Right renal cortex interstitium (tissue), 3 donors: ENCODE data around the gene RIGI. TPM values are rescaled to one million over a fixed set of nuclear protein-coding genes. Genes with fewer than 3 reads are reported as not detected.
"Not testable (repeated sequence)": the region's sequence is repeated elsewhere in the genome, so short reads cannot be mapped to it uniquely, and the experiment has no call there.

Experiments
- DNase-seq, 3 donors: peaks; one replicate each; pipeline ENCODE4 v3.0.0-alpha.2; 2013; ENCODE audit warnings: low read depth in 3 of 3, low spot score in 2 of 3
- polyA plus RNA-seq, 3 donors: library from polyadenylated mRNA; unstranded; fragments of 120-200 nt; gene quantifications; one replicate each; pipeline ENCODE4 v1.2.1, GENCODE V29; 2013; ENCODE audit not compliant: insufficient read length in 3 of 3

RIGI gene
- polyA plus RNA-seq, result 10 to 100 TPM; 11.9 to 14.0 (median 13.0) TPM

DNA sequence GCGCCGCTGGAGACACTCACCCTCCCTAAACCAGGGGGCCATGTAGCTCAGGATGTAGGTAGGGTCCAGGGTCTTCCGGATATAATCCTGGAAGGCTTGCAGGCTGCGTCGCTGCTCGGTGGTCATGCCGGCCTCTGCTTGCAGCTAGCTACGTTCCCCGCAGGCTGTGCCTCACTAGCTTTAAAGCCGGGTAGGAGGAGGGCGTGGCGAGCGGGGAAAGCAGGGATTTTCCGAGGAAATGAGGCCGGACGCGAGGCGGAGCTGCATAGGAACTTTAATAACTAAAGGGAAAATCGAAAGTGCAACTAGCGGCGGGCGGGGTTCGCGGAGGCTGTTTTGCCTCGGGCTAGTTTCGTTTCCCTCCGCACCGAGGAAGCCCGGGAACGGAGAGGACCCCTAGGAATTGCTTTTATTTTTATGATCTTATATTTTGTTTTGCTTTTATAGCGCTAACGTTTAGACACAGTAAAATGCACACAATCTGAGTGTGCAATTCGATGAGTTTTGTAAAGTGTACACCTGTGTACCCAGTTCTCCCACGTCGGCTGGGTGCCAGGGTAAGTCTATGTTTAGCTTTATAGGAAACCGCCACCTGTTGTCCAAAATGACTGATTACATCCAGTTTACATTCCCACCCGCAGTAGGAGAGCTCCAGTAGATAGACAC, at the start of gene RIGI:
TSS of gene RIGI (minus strand) at position 156 of the 666 bp plus-strand sequence. CDS start at position 126, 30 bp downstream.
- peak; percentile 74 to 93 (median 86) for DNase-seq

DNA sequence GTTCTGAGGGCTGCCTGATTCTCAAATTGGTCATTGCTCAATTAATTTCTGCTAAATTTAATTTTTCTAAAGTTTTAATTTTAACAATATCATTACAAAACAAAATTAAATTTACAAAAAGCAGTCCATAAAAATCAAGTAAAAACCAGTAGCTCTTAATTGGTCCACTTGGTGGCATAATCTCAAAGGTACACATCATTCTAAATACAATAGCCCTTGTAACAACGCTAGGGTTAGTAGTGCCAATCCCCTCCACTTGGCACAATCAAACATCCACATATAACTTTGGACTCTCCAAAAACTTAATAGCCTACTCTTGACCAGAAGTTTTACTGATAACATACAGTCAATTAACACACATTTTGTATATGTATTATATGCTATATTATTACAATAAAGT, 48.9 kb upstream of the RIGI start:
- no peak for DNase-seq

DNA sequence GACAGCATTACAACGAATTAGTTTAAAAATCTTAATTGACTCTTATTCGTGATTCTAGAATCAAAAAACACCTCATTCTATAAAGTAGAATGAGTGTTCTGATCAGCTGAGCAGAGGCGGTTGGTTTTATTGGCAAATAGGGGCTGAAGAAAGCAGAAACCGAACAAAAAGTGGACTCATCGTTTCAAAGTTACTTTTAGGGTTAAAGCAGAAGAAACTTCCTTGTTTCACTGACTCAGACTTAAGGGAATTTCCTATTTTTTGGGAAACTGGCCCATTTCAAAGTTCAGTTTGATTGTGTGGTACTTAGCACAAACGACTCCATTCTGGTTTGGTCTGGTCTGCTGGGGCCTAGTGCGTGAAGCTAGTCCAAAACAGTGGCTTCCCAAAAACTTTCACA, 47.8 kb upstream of the RIGI start:
- no peak for DNase-seq

DNA sequence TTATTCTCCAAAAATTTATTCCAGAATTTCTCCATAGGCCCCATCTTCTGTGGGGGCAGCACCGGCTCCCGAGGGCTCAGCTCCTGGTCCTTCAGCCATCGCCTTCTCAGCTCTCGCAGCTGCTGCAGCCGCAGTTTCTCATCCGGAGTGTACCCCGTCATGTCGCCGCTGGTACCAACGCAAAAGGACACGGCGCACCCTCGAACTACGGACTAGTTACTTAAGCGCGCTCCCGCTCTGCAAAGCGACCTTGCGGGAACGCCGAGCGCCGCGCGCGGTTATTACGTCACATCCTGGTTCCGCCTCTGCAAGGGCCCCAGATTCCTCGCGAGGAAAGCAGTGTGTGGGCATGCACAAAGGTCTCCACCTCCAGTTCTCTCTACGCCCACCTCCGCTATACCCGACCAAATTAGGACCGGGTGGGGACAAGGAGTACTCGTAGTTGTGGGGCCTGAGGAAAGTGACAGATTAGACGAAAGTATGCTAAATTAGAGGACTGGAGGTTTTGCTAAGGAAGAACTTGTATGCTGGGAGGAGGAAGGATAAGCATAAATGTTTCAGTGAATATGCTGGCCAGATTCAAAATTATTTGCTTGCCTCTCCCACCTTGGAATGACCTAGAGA, 47.0 kb upstream of the RIGI start, which contains the start of gene NDUFB6:
TSS of gene NDUFB6 (minus strand) at position 260 of the 624 bp plus-strand sequence. CDS start at position 161, 99 bp downstream.
- peak; percentile 81 to 92 (median 84) for DNase-seq

- peak in 1 of 3 donors; percentile 61 for DNase-seq
These were observed 46.2 kb upstream of the RIGI start for GRCh38 chr9:32571969-32572899.

- no peak for DNase-seq
These were observed 44.3 kb upstream of the RIGI start for GRCh38 chr9:32570262-32570661.

DNA sequence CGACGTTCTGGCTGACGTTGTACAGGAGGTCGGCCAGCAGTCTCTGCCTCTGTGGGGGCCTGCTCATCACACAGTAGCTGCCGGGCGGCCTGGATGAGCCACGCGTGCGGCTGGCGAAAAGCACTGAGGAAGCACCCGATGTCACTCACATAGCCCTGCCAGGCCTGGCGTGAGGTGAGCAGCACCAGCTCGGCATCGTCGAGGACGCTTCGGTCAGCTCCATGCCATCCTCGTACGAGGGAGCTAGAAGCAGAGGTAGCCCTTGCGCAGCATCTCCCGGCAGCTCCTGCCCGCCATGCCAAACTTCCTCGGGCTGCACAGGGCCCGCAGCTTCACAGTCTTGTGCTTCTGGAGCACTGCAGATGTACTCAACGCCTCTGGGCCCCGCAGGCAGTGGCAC, 40.8 kb upstream of the RIGI start:
- DNase-seq, result no peak

GRCh38 chr9:32565967-32566366, 40.0 kb upstream of the RIGI start:
- DNase-seq, result no peak

GRCh38 chr9:32558408-32558934, 32.5 kb upstream of the RIGI start:
- no peak for DNase-seq

DNA sequence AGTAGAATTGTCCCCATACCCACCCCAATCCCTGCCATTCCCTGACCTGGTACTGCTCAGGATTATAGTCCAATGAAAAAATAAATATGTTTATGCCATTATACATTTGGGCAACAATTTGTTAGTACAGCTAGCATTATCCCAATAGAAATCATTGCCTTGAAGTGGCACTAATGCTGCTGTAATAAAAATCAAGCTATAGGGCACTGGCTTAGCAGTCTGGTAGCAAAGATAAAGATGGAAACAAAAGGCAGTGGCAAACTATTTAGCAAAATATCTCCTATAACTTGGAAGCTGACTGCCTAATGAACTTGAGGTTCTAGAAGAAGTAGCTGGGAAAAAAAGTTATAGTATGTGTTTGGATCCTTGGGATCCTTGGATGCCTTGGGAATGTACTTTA, 28.6 kb upstream of the RIGI start:
- no peak for DNase-seq

DNA sequence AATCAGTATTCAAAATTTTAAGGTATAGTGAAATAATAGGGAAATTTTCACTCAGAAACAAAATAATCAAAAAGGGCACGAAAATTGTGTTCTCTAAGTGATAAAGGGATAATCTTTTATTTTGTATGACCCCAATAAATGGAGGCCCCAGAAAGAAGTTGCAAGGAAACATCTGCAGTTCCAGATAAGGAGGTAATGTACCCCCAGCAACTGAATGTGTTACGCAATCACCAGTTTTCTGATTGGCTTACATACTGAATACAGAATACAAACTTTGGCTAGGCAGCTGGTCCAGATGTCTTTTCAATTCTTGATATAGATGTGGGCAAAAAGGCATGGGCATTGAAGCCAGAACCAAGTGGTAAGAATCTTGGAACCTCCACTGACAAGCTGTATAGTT, 28.1 kb upstream of the RIGI start:
- no peak for DNase-seq

DNA sequence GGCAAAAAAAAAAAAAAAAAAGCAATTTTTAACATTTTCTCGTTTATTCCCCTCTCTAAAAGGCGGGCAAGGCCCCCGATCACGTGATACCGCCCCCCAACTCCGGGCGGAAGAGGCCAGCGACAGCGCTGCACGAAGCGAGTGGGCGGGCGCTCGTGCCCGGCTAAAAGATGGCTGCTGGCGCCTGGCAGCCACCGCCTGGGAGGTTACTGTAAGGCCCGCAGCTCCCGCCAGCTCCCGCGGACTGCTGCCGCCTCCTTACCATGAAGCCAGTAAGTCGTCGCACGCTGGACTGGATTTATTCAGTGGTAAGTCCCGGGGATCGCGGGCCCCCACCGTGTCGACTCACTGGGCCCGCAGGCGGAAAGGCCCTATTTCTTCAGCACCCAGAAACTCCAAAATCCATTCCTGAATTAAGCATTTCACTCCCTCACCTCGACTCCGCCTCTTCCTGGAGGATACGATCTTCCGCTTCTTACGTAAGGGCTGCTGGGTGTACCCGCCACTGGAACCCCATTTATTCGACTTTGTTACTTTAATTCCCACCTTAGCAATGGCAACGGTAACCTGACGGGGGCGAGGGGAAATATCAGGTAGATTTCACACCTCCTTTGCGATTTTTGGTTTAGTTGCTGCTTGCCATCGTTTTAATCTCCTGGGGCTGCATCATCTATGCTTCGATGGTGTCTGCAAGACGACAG, 26.3 kb upstream of the RIGI start, which contains the start of the genes SMIM27 and TOPORS:
TSS of gene SMIM27 (plus strand) at position 156 of the 701 bp plus-strand sequence. CDS start at position 264, 108 bp downstream.
TSS of gene TOPORS (minus strand) at position 415 of the 701 bp plus-strand sequence. CDS start at position 265, 150 bp downstream.
- peak; percentile 88 to 91 (median 88) for DNase-seq

DNA sequence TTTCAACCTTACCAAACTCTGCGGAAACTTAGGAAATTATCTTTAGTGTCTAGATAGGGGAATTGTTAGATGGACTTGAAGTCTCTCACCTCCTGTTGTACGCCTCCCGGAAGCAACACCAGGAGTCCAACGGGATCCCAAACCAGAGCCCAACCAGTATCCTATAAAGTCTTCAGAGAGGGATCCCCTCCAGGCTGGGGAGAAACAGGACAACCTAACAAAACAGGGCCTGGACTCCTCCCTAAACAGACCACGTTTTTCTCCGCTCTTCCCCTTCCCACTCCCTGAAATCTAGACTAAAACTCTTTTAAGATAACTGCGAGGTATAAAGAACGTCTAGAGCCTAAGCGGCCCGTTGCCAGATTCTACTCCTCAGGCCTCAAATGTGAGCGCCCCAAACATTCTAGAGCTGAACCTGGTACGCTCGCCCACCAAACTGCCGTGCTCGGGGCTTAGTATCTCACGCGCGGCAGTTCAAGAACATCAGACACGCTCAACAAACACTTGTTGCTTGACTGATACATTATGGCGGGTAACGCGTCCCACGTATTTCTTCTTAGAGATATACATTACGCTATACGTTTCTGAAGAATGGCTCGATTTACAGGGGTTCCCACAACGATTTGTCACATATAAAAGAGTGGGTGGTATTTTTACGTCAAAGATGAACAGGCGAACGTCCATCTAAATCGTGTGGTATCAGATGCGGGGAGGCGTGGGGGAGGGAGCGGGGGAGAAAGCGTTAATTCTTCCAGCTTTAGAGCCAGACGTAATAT, 25.5 kb upstream of the RIGI start:
- peak in 1 of 3 donors; percentile 32 for DNase-seq

DNA sequence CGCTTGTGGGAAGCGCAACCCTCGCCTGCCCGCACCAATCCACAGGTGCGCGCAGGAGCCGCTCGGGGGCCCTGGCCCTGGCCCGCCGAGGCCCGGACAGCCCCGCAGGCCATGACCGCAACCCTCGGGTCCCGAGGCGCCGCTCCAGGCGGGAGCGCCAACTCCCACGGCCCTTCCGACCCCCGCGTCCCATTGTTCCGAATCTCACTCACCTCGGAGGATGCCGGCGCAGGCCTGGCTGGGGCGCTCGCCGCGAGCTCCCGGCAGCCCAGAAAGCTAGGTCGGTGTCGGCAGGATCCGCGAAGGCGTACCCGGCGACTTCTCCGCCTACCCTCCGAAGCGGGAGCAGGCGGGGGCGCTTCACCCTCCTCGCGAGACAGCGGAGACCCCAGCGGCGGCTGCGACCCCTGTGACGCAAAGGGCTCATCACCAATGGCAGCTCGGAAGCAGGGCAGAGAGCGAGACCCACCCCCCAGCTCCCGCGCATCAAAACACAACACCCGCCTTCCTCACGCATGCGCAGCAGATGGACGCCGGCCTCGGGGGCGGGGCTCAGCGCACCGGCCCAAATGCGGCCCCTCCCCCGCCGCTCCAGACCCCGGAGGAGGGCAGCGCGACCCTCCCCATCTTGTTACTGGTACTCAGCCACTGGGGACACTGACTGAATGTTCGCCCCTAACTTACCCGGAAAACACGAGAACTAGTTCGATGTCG, 24.7 kb upstream of the RIGI start:
- DNase-seq, result peak; percentile 84 to 93 (median 93)

GRCh38 chr9:32550150-32550561, 24.2 kb upstream of the RIGI start:
- peak; percentile 33 to 43 (median 37) for DNase-seq

DNA sequence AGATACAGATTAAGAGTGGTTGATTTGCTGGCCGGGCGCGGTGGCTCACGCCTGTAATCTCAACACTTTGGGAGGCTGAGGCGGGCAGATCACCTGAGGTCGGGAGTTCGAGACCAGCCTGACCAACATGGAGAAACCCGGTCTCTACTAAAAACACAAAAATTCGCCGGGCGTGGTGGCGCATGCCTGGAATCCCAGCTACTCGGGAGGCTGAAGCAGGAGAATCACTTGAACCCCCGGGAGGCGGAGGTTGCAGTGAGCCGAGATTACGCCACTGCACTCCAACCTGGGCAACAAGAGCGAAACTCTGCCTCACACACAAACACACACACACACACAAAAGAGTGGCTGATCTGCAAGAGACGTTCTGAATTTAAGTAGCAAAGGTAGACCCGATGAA, 22.2 kb upstream of the RIGI start:
- DNase-seq, result not testable (repeated sequence)

GRCh38 chr9:32545884-32546283, 19.9 kb upstream of the RIGI start:
- DNase-seq, result no peak

- no peak for DNase-seq
These were observed 17.1 kb upstream of the RIGI start for GRCh38 chr9:32543047-32543446.
